H1 (cell line): ENCODE measurements around the gene PTPRG. TPM values are rescaled to one million over a fixed set of nuclear protein-coding genes. Genes with fewer than 3 reads are reported as not detected.

ENCODE experiments used
- CTCF ChIA-PET: fragments of 300-600 bp; sonication (Branson Sonifier 250); formaldehyde crosslinking; loops from one replicate; lab custom pipeline; 2021; ENCODE audit not compliant: partially characterized antibody; lab: Charles Lee
- POLR2A ChIA-PET: fragments of 300-600 bp; sonication (Branson Sonifier 250); formaldehyde crosslinking; loops from one replicate; lab custom pipeline; 2021; ENCODE audit warnings: inconsistent platforms; ENCODE audit not compliant: partially characterized antibody; lab: Charles Lee
- DNase-seq, 2 experiments: peaks; one replicate each; pipeline versions ENCODE4 v3.0.0 to v3.0.0-alpha.2; 2010 to 2022; ENCODE audit warnings: low spot score in 2 of 2, low read depth in 1 of 2, mixed read lengths in 1 of 2
- FAIRE-seq: peaks from 2 replicates; lab custom pipeline; 2011; peaks lifted over from hg19 to GRCh38; lab: Jason Lieb, UNC
- H2AFZ ChIP-seq: 2 replicates; pipeline ENCODE4 v1.8.1; 2012; ENCODE audit warnings: low read length, inconsistent platforms
- H2AK5ac ChIP-seq: 2 replicates; pipeline ENCODE4 v1.6.1; 2013; ENCODE audit warnings: low read depth, low read length
- H2BK120ac ChIP-seq: replicated peaks from 2 replicates; pipeline ENCODE3; 2013; ENCODE audit warnings: low read depth, low read length, inconsistent platforms
- H2BK12ac ChIP-seq: 2 replicates; pipeline ENCODE4 v1.6.1; 2013; ENCODE audit warnings: low read depth, low read length
- H2BK15ac ChIP-seq: 2 replicates; pipeline ENCODE4 v1.6.1; 2013; ENCODE audit warnings: low read length
- H2BK20ac ChIP-seq: 2 replicates; pipeline ENCODE4 v1.6.1; 2013; ENCODE audit warnings: low read length
- H2BK5ac ChIP-seq: 2 replicates; pipeline ENCODE4 v1.6.1; 2013; ENCODE audit warnings: low read depth, low read length
- H3K14ac ChIP-seq: 2 replicates; pipeline ENCODE4 v1.6.1; 2013; ENCODE audit warnings: inconsistent platforms; ENCODE audit not compliant: insufficient read length
- H3K18ac ChIP-seq: 2 replicates; pipeline ENCODE4 v1.6.1; 2013; ENCODE audit warnings: low read length; ENCODE audit errors: extremely low read depth
- H3K23ac ChIP-seq: 2 replicates; pipeline ENCODE4 v1.6.1; 2013; ENCODE audit warnings: inconsistent platforms; ENCODE audit not compliant: insufficient read length
- H3K23me2 ChIP-seq: 2 replicates; pipeline ENCODE4 v1.6.1; 2013; ENCODE audit warnings: low read depth, low read length
- H3K27ac ChIP-seq: 2 replicates; pipeline ENCODE4 v1.6.1; 2011; ENCODE audit warnings: low read depth, low read length, inconsistent platforms
- H3K27me3 ChIP-seq, 4 experiments: replicated peaks in 1 of 4; 1 replicate in 1 of 4; 2 replicates in 3 of 4; pipeline versions ENCODE4 v1.6.1 to v1.8.1; 2011 to 2013; ENCODE audit warnings: low read length in 3 of 4, mild to moderate bottlenecking in 3 of 4, inconsistent platforms in 2 of 4, mixed read lengths in 2 of 4, moderate library complexity in 1 of 4; ENCODE audit not compliant: control insufficient read depth in 3 of 4, insufficient read depth in 3 of 4; ENCODE audit errors: extremely low read depth in 1 of 4
- H3K36me3 ChIP-seq, 4 experiments: 2 replicates each; pipeline versions ENCODE4 v1.6.1 to v1.8.1; 2011 to 2013; ENCODE audit warnings: mild to moderate bottlenecking in 4 of 4, low read length in 3 of 4, moderate library complexity in 2 of 4, control low read depth in 1 of 4, inconsistent platforms in 1 of 4; ENCODE audit not compliant: insufficient read depth in 4 of 4, control insufficient read depth in 2 of 4
- H3K4ac ChIP-seq: replicated peaks from 2 replicates; pipeline ENCODE3; 2013; ENCODE audit warnings: low read length, low read depth, mixed read lengths, inconsistent platforms; ENCODE audit not compliant: insufficient read length
- H3K4me1 ChIP-seq, 4 experiments: replicated peaks in 1 of 4; 1 replicate in 1 of 4; 2 replicates in 3 of 4; pipeline versions ENCODE4 v1.6.1 to v1.8.1; 2011 to 2013; ENCODE audit warnings: low read length in 3 of 4, inconsistent platforms in 2 of 4, mixed read lengths in 1 of 4; ENCODE audit not compliant: insufficient read depth in 4 of 4, control insufficient read depth in 3 of 4
- H3K4me2 ChIP-seq, 2 experiments: 2 replicates each; pipeline versions ENCODE4 v1.6.1 to v1.8.1; 2011 to 2013; ENCODE audit warnings: low read depth in 2 of 2, low read length in 2 of 2, control low read depth in 1 of 2, inconsistent platforms in 1 of 2, mild to moderate bottlenecking in 1 of 2; ENCODE audit not compliant: insufficient read depth in 1 of 2
- H3K4me3 ChIP-seq, 4 experiments: fragments of 200-600, 300-600 bp in 1 of 4; sonication (generic), shearing (Covaris generic), sonication (Bioruptor Twin) in 1 of 4; 2 replicates each; pipeline versions ENCODE4 v1.5.1 to v1.8.1; 2011 to 2016; ENCODE audit warnings: low read length in 4 of 4, low read depth in 3 of 4, control low read depth in 2 of 4, inconsistent platforms in 2 of 4, mild to moderate bottlenecking in 2 of 4, mixed read lengths in 1 of 4, moderate library complexity in 1 of 4; ENCODE audit not compliant: insufficient read depth in 2 of 4; ENCODE audit errors: extremely low read depth in 1 of 4
- H3K56ac ChIP-seq: replicated peaks from 2 replicates; pipeline ENCODE3; 2013; ENCODE audit warnings: low read depth, mild to moderate bottlenecking, mixed read lengths, low read length, inconsistent platforms; ENCODE audit not compliant: insufficient read length
- H3K79me1 ChIP-seq: 2 replicates; pipeline ENCODE4 v1.6.1; 2013; ENCODE audit warnings: low read depth, low read length, control low read depth
- H3K79me2 ChIP-seq, 2 experiments: 2 replicates each; pipeline versions ENCODE4 v1.6.1 to v1.8.1; 2012 to 2013; ENCODE audit warnings: low read length in 2 of 2, mild to moderate bottlenecking in 2 of 2, inconsistent platforms in 1 of 2; ENCODE audit not compliant: insufficient read depth in 2 of 2, control insufficient read depth in 1 of 2
- H3K9ac ChIP-seq, 4 experiments: replicated peaks in 1 of 4; 1 replicate in 1 of 4; 2 replicates in 3 of 4; pipeline versions ENCODE4 v1.6.1 to v1.8.1; 2011 to 2013; ENCODE audit warnings: low read depth in 3 of 4, low read length in 3 of 4, control low read depth in 2 of 4, mild to moderate bottlenecking in 2 of 4, moderate library complexity in 2 of 4, inconsistent platforms in 1 of 4; ENCODE audit errors: extremely low read depth in 1 of 4
- H3K9me3 ChIP-seq, 2 experiments: 2 replicates each; pipeline versions ENCODE4 v1.6.1 to v1.8.1; 2012 to 2013; ENCODE audit warnings: mild to moderate bottlenecking in 2 of 2, moderate library complexity in 2 of 2, control low read depth in 1 of 2, inconsistent platforms in 1 of 2, low read depth in 1 of 2, low read length in 1 of 2, mixed read lengths in 1 of 2; ENCODE audit not compliant: insufficient read depth in 2 of 2
- H4K20me1 ChIP-seq, 2 experiments: replicated peaks in 1 of 2; 2 replicates each; pipeline versions ENCODE3 to v1.8.1; 2011 to 2013; ENCODE audit warnings: inconsistent platforms in 2 of 2, low read length in 2 of 2, mild to moderate bottlenecking in 1 of 2; ENCODE audit not compliant: insufficient read depth in 2 of 2, control insufficient read depth in 1 of 2
- H4K5ac ChIP-seq: 2 replicates; pipeline ENCODE4 v1.6.1; 2013; ENCODE audit warnings: low read length, low read depth, mixed read lengths, inconsistent platforms; ENCODE audit not compliant: insufficient read length
- H4K8ac ChIP-seq: 2 replicates; pipeline ENCODE4 v1.8.0; 2013; ENCODE audit warnings: mild to moderate bottlenecking, moderate library complexity, low read length, inconsistent platforms; ENCODE audit not compliant: insufficient read depth; ENCODE audit errors: extremely low read depth
- H4K91ac ChIP-seq: replicated peaks from 2 replicates; pipeline ENCODE3; 2013; ENCODE audit warnings: low read length, mixed read lengths, inconsistent platforms; ENCODE audit not compliant: insufficient read length
- CBX5 ChIP-seq: fragments of 300-800, 300-1000 bp; sonication (generic); IDR thresholded peaks from 2 replicates; pipeline ENCODE4 v1.7.1; 2016; ENCODE audit warnings: antibody characterized with exemption, low read length, low read depth
- CHD2 ChIP-seq: IDR thresholded peaks from 2 replicates; pipeline ENCODE4 v1.6.1; 2012; ENCODE audit warnings: low read length, improper control_type of control experiment
- CREB1 ChIP-seq: IDR thresholded peaks from 2 replicates; pipeline ENCODE4 v1.6.1; 2012; ENCODE audit warnings: inconsistent platforms
- EGR1 ChIP-seq: IDR thresholded peaks from 2 replicates; pipeline ENCODE4 v1.6.1; 2011; ENCODE audit warnings: low read depth, low read length, borderline replicate concordance
- KDM4A ChIP-seq: IDR thresholded peaks from one replicate; pipeline ENCODE4 v1.7.1; 2012; ENCODE audit warnings: low read depth, mild to moderate bottlenecking, moderate library complexity, low read length, inconsistent platforms; ENCODE audit not compliant: severe bottlenecking
- NANOG ChIP-seq: IDR thresholded peaks from 2 replicates; pipeline ENCODE4 v1.6.1; 2011; ENCODE audit warnings: low read length, low read depth, mild to moderate bottlenecking, inconsistent platforms; ENCODE audit not compliant: insufficient read depth, poor library complexity, severe bottlenecking
- PHF8 ChIP-seq: fragments of 200-600 bp; sonication (generic); conservative IDR thresholded peaks from 2 replicates; pipeline ENCODE4 v1.7.1; 2012; ENCODE audit warnings: low read depth, mild to moderate bottlenecking, inconsistent platforms, low read length, moderate library complexity
- POLR2AphosphoS5 ChIP-seq: IDR thresholded peaks from 2 replicates; pipeline ENCODE4 v1.6.1; 2011; ENCODE audit warnings: low read depth, low read length
- SIX5 ChIP-seq: IDR thresholded peaks from 2 replicates; pipeline ENCODE4 v1.6.1; 2011; ENCODE audit warnings: mild to moderate bottlenecking, low read depth, low read length
- SP1 ChIP-seq: IDR thresholded peaks from 2 replicates; pipeline ENCODE4 v1.6.1; 2011; ENCODE audit warnings: low read depth, low read length
- SUZ12 ChIP-seq: fragments of 200-600 bp; sonication (generic); IDR thresholded peaks from 2 replicates; pipeline ENCODE4 v1.6.1; 2012; ENCODE audit warnings: mild to moderate bottlenecking, inconsistent platforms, low read length, moderate library complexity, mixed read lengths
- TAF1 ChIP-seq: IDR thresholded peaks from 2 replicates; pipeline ENCODE4 v1.6.1; 2011; ENCODE audit warnings: mild to moderate bottlenecking, low read depth, low read length
- polyA plus RNA-seq, 7 experiments: library from polyadenylated mRNA; depleted of rRNA in 3 of 7; stranded (reverse) in 5 of 7; unstranded in 2 of 7; fragments of >200 nt in 5 of 7; fragments of 200-250 nt in 2 of 7; gene quantifications; 1 replicate in 5 of 7; 2 replicates in 1 of 7; 4 replicates in 1 of 7; pipeline versions ENCODE4 v1.2.1 to v1.2.3, GENCODE V29; 2011 to 2013; ENCODE audit warnings: missing spikeins in 2 of 7, mixed read lengths in 2 of 7
- total RNA-seq: library from RNA; stranded (reverse); fragmentation: NEBNext Ultra II Directional; extraction: Animal tissue kit (Norgen Biotek cat#: 25700); gene quantifications from 2 replicates; pipeline ENCODE4 v1.2.1, GENCODE V29; 2021

The PTPRG gene
- total and polyA plus RNA-seq, 2 of the 8 experiments (the other 6 are each of a cell fraction or from before 2014, with no cell fraction given), result 23.3 to 96.2 TPM

- H2BK12ac ChIP-seq, result no peak overlapping the region
- no peak overlapping the region for H3K9ac ChIP-seq
- H3K56ac ChIP-seq, result no peak overlapping the region
- no peak overlapping the region for H2AFZ ChIP-seq
- H3K23ac ChIP-seq, result no peak overlapping the region
- no peaks in the 10 kb centered on the region; the same call in 1 of the 2 replicates for H3K79me1 ChIP-seq
- H2BK15ac ChIP-seq, result no peak overlapping the region
- H3K27ac ChIP-seq, result no peak overlapping the region
- H3K9me3 ChIP-seq, result no peaks in the 10 kb centered on the region
- no peak overlapping the region for H2BK120ac ChIP-seq
- H3K79me2 ChIP-seq, result peaks cover 0 to 96% of the 10 kb centered on the region in 2 experiments
- H3K27me3 ChIP-seq, result no peaks in the 10 kb centered on the region
- no peak overlapping the region for H3K14ac ChIP-seq
- H2AK5ac ChIP-seq, result no peak overlapping the region
- H3K4me1 ChIP-seq, result peaks cover 0 to 15% (median 9%) of the 10 kb centered on the region in 4 experiments; a peak in 5 of 7 replicates
- no peak overlapping the region for H2BK20ac ChIP-seq
- no peak overlapping the region for H3K4me2 ChIP-seq
- DNase-seq (no peak), FAIRE-seq (no peak)
- no peak overlapping the region for H4K5ac ChIP-seq
- no peaks in the 10 kb centered on the region for H3K36me3 ChIP-seq
- H3K23me2 ChIP-seq, result no peaks in the 10 kb centered on the region
- H3K4me3 ChIP-seq, result no peak overlapping the region
- H2BK5ac ChIP-seq, result no peak overlapping the region
- ChIA-PET POLR2A (interaction anchor here (1.2 to 1.4 kb wide), 2 partner anchors 8 to 29 kb away, joined by 3 to 4 read pairs; no protein-coding TSS in a partner anchor), CTCF (interaction anchor here (2.0 kb wide), 1 partner anchor 54 kb away, joined by 7 read pairs; no protein-coding TSS in a partner anchor)
- H4K20me1 ChIP-seq, result peaks cover 3 to 6% of the 10 kb centered on the region in 2 experiments
- no peak overlapping the region for H3K4ac ChIP-seq
- TF ChIP-seq PHF8 (no peak), CHD2 (no peak), SP1 (no peak), SIX5 (no peak), CREB1 (no peak), EGR1 (no peak), KDM4A (no peak), NANOG (no peak), TAF1 (no peak), CBX5 (no peak), POLR2AphosphoS5 (no peak), SUZ12 (no peak)
- H4K91ac ChIP-seq, result no peak overlapping the region
- H3K18ac ChIP-seq, result no peak overlapping the region
- H4K8ac ChIP-seq, result no peak overlapping the region
These were observed 320.9 kb downstream of the PTPRG start for GRCh38 chr3:61882253-61882652.
